HUES6 (cell line): ENCODE data around the gene ARMC3.
A peak's percentile ranks its signal among the peaks of the same experiment; 100 is the strongest.
"Not testable (repeated sequence)": the region's sequence is repeated elsewhere in the genome, so short reads cannot be mapped to it uniquely, and the experiment has no call there.

Experiments
- H3K27ac ChIP-seq: 2 replicates; pipeline ENCODE4 v1.7.0; 2013; ENCODE audit warnings: low read depth, mild to moderate bottlenecking, low read length, inconsistent platforms
- H3K27me3 ChIP-seq: 2 replicates; pipeline ENCODE4 v1.6.1; 2013; ENCODE audit warnings: low read length; ENCODE audit not compliant: control insufficient read depth, insufficient read depth
- H3K36me3 ChIP-seq: 2 replicates; pipeline ENCODE4 v1.6.1; 2013; ENCODE audit warnings: low read length; ENCODE audit not compliant: control insufficient read depth, insufficient read depth
- H3K4me1 ChIP-seq: 2 replicates; pipeline ENCODE4 v1.6.1; 2013; ENCODE audit warnings: low read length; ENCODE audit not compliant: control insufficient read depth, insufficient read depth
- H3K4me3 ChIP-seq: 2 replicates; pipeline ENCODE4 v1.5.1; 2013; ENCODE audit warnings: low read depth, low read length
- H3K9ac ChIP-seq: one replicate; pipeline ENCODE4 v1.6.1; 2013; ENCODE audit warnings: mild to moderate bottlenecking, low read length
- H3K9me3 ChIP-seq: 2 replicates; pipeline ENCODE4 v1.6.1; 2013; ENCODE audit warnings: low read depth, low read length; ENCODE audit not compliant: control insufficient read depth, insufficient read depth

Gene ARMC3

GRCh38 chr10:22927661-22928403 lies at the start of gene ARMC3:
Gene ARMC3 (plus strand): TSS chr10:22928053. CDS start chr10:22931997, 3,944 bp downstream.
- H3K9me3 ChIP-seq, result no peaks in the 10 kb centered on the region
- peaks cover 23% of the 10 kb centered on the region for H3K27me3 ChIP-seq
- peaks cover 4% of the 10 kb centered on the region; the same call in 1 of the 2 replicates for H3K4me1 ChIP-seq
- peak within 1 kb of the TSS; percentile 49 for H3K9ac ChIP-seq
- no peak within 1 kb of the TSS for H3K27ac ChIP-seq
- peak within 1 kb of the TSS; percentile 70 for H3K4me3 ChIP-seq
- H3K36me3 ChIP-seq, result no peaks in the 10 kb centered on the region

- H3K9ac ChIP-seq, result no peak overlapping the region
- peaks cover 17% of the 10 kb centered on the region for H3K9me3 ChIP-seq
- no peaks in the 10 kb centered on the region for H3K36me3 ChIP-seq
- no peak overlapping the region for H3K27ac ChIP-seq
- H3K27me3 ChIP-seq, result no peaks in the 10 kb centered on the region
- no peak overlapping the region for H3K4me3 ChIP-seq
- peaks cover 13% of the 10 kb centered on the region for H3K4me1 ChIP-seq
Observed at GRCh38 chr10:22891797-22892196, 36.1 kb upstream of the ARMC3 start.

- H3K9ac ChIP-seq, result no peak overlapping the region
- H3K27me3 ChIP-seq, result no peaks in the 10 kb centered on the region
- no peak overlapping the region for H3K27ac ChIP-seq
- peaks cover 13% of the 10 kb centered on the region for H3K4me1 ChIP-seq
- peaks cover 14% of the 10 kb centered on the region; the same call in 1 of the 2 replicates for H3K9me3 ChIP-seq
- H3K4me3 ChIP-seq, result no peak overlapping the region
- H3K36me3 ChIP-seq, result no peaks in the 10 kb centered on the region
Observed at GRCh38 chr10:22893781-22894180, 34.1 kb upstream of the ARMC3 start.

- no peaks in the 10 kb centered on the region for H3K36me3 ChIP-seq
- no peak overlapping the region for H3K4me3 ChIP-seq
- H3K9me3 ChIP-seq, result peaks cover 14% of the 10 kb centered on the region; the same call in 1 of the 2 replicates
- H3K9ac ChIP-seq, result no peak overlapping the region
- no peaks in the 10 kb centered on the region for H3K27me3 ChIP-seq
- H3K4me1 ChIP-seq, result peaks cover 13% of the 10 kb centered on the region
- no peak overlapping the region for H3K27ac ChIP-seq
Observed at GRCh38 chr10:22894714-22895113, 33.1 kb upstream of the ARMC3 start.

- Histone ChIP-seq H3K9me3 (peaks cover 17% of the 10 kb centered on the region; the same call in 1 of the 2 replicates), H3K9ac (no peak overlapping the region), H3K4me1 (peaks cover 13% of the 10 kb centered on the region), H3K36me3 (no peaks in the 10 kb centered on the region), H3K27me3 (no peaks in the 10 kb centered on the region), H3K4me3 (no peak overlapping the region), H3K27ac (no peak overlapping the region)
Observed at GRCh38 chr10:22895252-22895651, 32.6 kb upstream of the ARMC3 start.

GRCh38 chr10:22897371-22897770 lies 30.5 kb upstream of the ARMC3 start:
- no peaks in the 10 kb centered on the region for H3K36me3 ChIP-seq
- H3K4me3 ChIP-seq, result no peak overlapping the region
- H3K27me3 ChIP-seq, result no peaks in the 10 kb centered on the region
- no peak overlapping the region for H3K27ac ChIP-seq
- H3K9me3 ChIP-seq, result peaks cover 7% of the 10 kb centered on the region; the same call in 1 of the 2 replicates
- no peak overlapping the region for H3K9ac ChIP-seq
- peaks cover 13% of the 10 kb centered on the region for H3K4me1 ChIP-seq

GRCh38 chr10:22899307-22899706 lies 28.5 kb upstream of the ARMC3 start:
- H3K27me3 ChIP-seq, result no peaks in the 10 kb centered on the region
- peaks cover 3% of the 10 kb centered on the region; the same call in 1 of the 2 replicates for H3K9me3 ChIP-seq
- H3K36me3 ChIP-seq, result no peaks in the 10 kb centered on the region
- H3K27ac ChIP-seq, result no peak overlapping the region
- H3K4me3 ChIP-seq, result no peak overlapping the region
- no peak overlapping the region for H3K9ac ChIP-seq
- peaks cover 10% of the 10 kb centered on the region for H3K4me1 ChIP-seq

GRCh38 chr10:22899775-22900174 lies 28.1 kb upstream of the ARMC3 start:
- Histone ChIP-seq H3K4me3 (no peak overlapping the region), H3K36me3 (no peaks in the 10 kb centered on the region), H3K27me3 (no peaks in the 10 kb centered on the region), H3K9me3 (peaks cover 3% of the 10 kb centered on the region; the same call in 1 of the 2 replicates), H3K27ac (no peak overlapping the region), H3K9ac (no peak overlapping the region), H3K4me1 (peaks cover 6% of the 10 kb centered on the region)

GRCh38 chr10:22900841-22901601 lies 26.8 kb upstream of the ARMC3 start:
- H3K9ac ChIP-seq, result no peak overlapping the region
- no peaks in the 10 kb centered on the region for H3K4me1 ChIP-seq
- H3K36me3 ChIP-seq, result no peaks in the 10 kb centered on the region
- no peaks in the 10 kb centered on the region for H3K27me3 ChIP-seq
- H3K4me3 ChIP-seq, result no peak overlapping the region
- H3K27ac ChIP-seq, result no peak overlapping the region
- H3K9me3 ChIP-seq, result peaks cover 3% of the 10 kb centered on the region; the same call in 1 of the 2 replicates

GRCh38 chr10:22902147-22902546 lies 25.7 kb upstream of the ARMC3 start:
- not testable (repeated sequence) for H3K9ac ChIP-seq, H3K27ac ChIP-seq, H3K36me3 ChIP-seq, H3K27me3 ChIP-seq, H3K4me1 ChIP-seq, H3K4me3 ChIP-seq, H3K9me3 ChIP-seq

- H3K27ac ChIP-seq, result no peak overlapping the region
- H3K9ac ChIP-seq, result no peak overlapping the region
- H3K36me3 ChIP-seq, result no peaks in the 10 kb centered on the region
- no peak overlapping the region for H3K4me3 ChIP-seq
- peaks cover 21% of the 10 kb centered on the region for H3K9me3 ChIP-seq
- H3K27me3 ChIP-seq, result no peaks in the 10 kb centered on the region
- no peaks in the 10 kb centered on the region for H3K4me1 ChIP-seq
Observed at GRCh38 chr10:22903694-22904093, 24.2 kb upstream of the ARMC3 start.
